GM12878 (cell line): ENCODE results near the gene STK11. TPM values are rescaled to one million over a fixed set of nuclear protein-coding genes. Genes with fewer than 3 reads are reported as not detected.

Experiments used
- ATAC-seq: fragments of 200-7000 bp; cut with Tn5 transposase; 3 replicates; pipeline ENCODE4 v1.9.1; 2020; ENCODE audit warnings: mild to moderate bottlenecking, moderate library complexity
- BruUV-seq: library from RNA; stranded (reverse); fragments of 400-500 nt; replicated peaks from 2 replicates; lab custom pipeline; 2021; lab: Mats Ljungman, UMichigan
- CTCF ChIA-PET: fragments of 300-600 bp; sonication (Branson Sonifier 250); formaldehyde crosslinking; extraction: SDS; loops from one replicate; lab custom pipeline; 2021; ENCODE audit warnings: inconsistent platforms; lab: Yijun Ruan, JAX
- POLR2A ChIA-PET: fragments of 350-600 bp; formaldehyde crosslinking; extraction: SDS; loops from one replicate; lab custom pipeline; 2021; ENCODE audit warnings: inconsistent platforms; lab: Charles Lee
- RAD21 ChIA-PET: fragments of 300-600 bp; sonication (Branson Sonifier 250); formaldehyde crosslinking; loops from one replicate; lab custom pipeline; 2023; ENCODE audit warnings: antibody characterized with exemption; ENCODE audit not compliant: unreplicated experiment; lab: Charles Lee
- SMC1A ChIA-PET: fragments of 300-600 bp; sonication (Branson Sonifier 250); formaldehyde crosslinking; loops from one replicate; lab custom pipeline; 2023; ENCODE audit not compliant: unreplicated experiment, uncharacterized antibody; lab: Charles Lee
- DNase-seq: peaks from one replicate; pipeline ENCODE4 v3.0.0-alpha.2; 2011; ENCODE audit warnings: low read depth, low spot score
- FAIRE-seq: peaks from 3 replicates; lab custom pipeline; 2011; peaks lifted over from hg19 to GRCh38; lab: Jason Lieb, UNC
- H2AFZ ChIP-seq: 2 replicates; pipeline ENCODE4 v1.6.0; 2011; ENCODE audit warnings: low read depth, low read length, control low read depth; ENCODE audit not compliant: control insufficient read depth
- H3K27ac ChIP-seq: 2 replicates; pipeline ENCODE4 v1.5.1; 2011; ENCODE audit warnings: control low read depth; ENCODE audit not compliant: control insufficient read depth, insufficient read depth
- H3K27me3 ChIP-seq, 2 experiments: replicated peaks in 1 of 2; 2 replicates each; pipeline versions ENCODE4 v1.6.0 to v1.6.1; 2011; ENCODE audit warnings: low read length in 1 of 2; ENCODE audit not compliant: control insufficient read depth in 2 of 2, insufficient read depth in 2 of 2
- H3K36me3 ChIP-seq, 2 experiments: 2 replicates each; pipeline ENCODE4 v1.5.1; 2011; ENCODE audit warnings: low read length in 1 of 2; ENCODE audit not compliant: control insufficient read depth in 2 of 2, insufficient read depth in 2 of 2
- H3K4me1 ChIP-seq: 2 replicates; pipeline ENCODE4 v1.6.1; 2011; ENCODE audit warnings: mild to moderate bottlenecking, low read length, moderate library complexity, mixed read lengths; ENCODE audit not compliant: control insufficient read depth, insufficient read depth
- H3K4me2 ChIP-seq: 2 replicates; pipeline ENCODE4 v1.6.0; 2011; ENCODE audit warnings: control low read depth; ENCODE audit not compliant: control insufficient read depth, insufficient read depth
- H3K4me3 ChIP-seq: fragments of 200-600 bp; sonication (generic); 2 replicates; pipeline ENCODE4 v1.5.1; 2016
- H3K79me2 ChIP-seq: 2 replicates; pipeline ENCODE4 v1.6.0; 2011; ENCODE audit warnings: low read length; ENCODE audit not compliant: control insufficient read depth, insufficient read depth
- H3K9ac ChIP-seq: 2 replicates; pipeline ENCODE4 v1.8.0; 2011; ENCODE audit warnings: low read length, control low read depth, mixed read lengths; ENCODE audit not compliant: control insufficient read depth, insufficient read depth
- H3K9me3 ChIP-seq: replicated peaks from 3 replicates; pipeline ENCODE4 v1.5.1; 2011; ENCODE audit warnings: mild to moderate bottlenecking, low read length; ENCODE audit not compliant: control insufficient read depth, insufficient read depth
- H4K20me1 ChIP-seq: 2 replicates; pipeline ENCODE4 v1.6.0; 2011; ENCODE audit not compliant: control insufficient read depth, insufficient read depth
- BHLHE40 ChIP-seq, 2 experiments: fragments of 450-650 bp in 1 of 2; IDR thresholded peaks; 2 replicates each; pipeline ENCODE4 v1.6.1; 2011 to 2017; ENCODE audit warnings: low read depth in 2 of 2, borderline replicate concordance in 1 of 2, improper control_type of control experiment in 1 of 2, low read length in 1 of 2, mild to moderate bottlenecking in 1 of 2
- EED ChIP-seq: sonication (generic); IDR thresholded peaks from 2 replicates; pipeline ENCODE4 v1.6.1; 2016; ENCODE audit warnings: antibody characterized with exemption, low read depth
- EGR1 ChIP-seq, 2 experiments: IDR thresholded peaks; 1 replicate in 1 of 2; 2 replicates in 1 of 2; pipeline ENCODE4 v1.6.1; 2011 to 2012; ENCODE audit warnings: low read depth in 2 of 2, low read length in 2 of 2, borderline replicate concordance in 1 of 2, mild to moderate bottlenecking in 1 of 2, moderate library complexity in 1 of 2
- HCFC1 ChIP-seq: fragments of 150-350 bp; IDR thresholded peaks from 2 replicates; pipeline ENCODE4 v1.6.1; 2014; ENCODE audit warnings: low read length
- IKZF1 ChIP-seq: fragments of 450-650 bp; conservative IDR thresholded peaks from 2 replicates; pipeline ENCODE4 v1.6.1; 2017; ENCODE audit warnings: antibody characterized with exemption, mild to moderate bottlenecking
- NFXL1 ChIP-seq: fragments of 450-650 bp; IDR thresholded peaks from 2 replicates; pipeline ENCODE4 v1.6.1; 2017; ENCODE audit warnings: antibody characterized with exemption, mild to moderate bottlenecking, borderline replicate concordance
- NFYA ChIP-seq: IDR thresholded peaks from 2 replicates; pipeline ENCODE4 v1.6.1; 2011; ENCODE audit warnings: low read depth, mild to moderate bottlenecking, low read length, improper control_type of control experiment, borderline replicate concordance
- NR2F1 ChIP-seq: fragments of 450-650 bp; conservative IDR thresholded peaks from 2 replicates; pipeline ENCODE4 v1.6.1; 2017; ENCODE audit warnings: mild to moderate bottlenecking
- NRF1 ChIP-seq: conservative IDR thresholded peaks from 2 replicates; pipeline ENCODE4 v1.6.1; 2011; ENCODE audit warnings: mild to moderate bottlenecking, low read depth, low read length, improper control_type of control experiment
- PML ChIP-seq: IDR thresholded peaks from 2 replicates; pipeline ENCODE4 v1.6.1; 2012; ENCODE audit warnings: low read length, inconsistent platforms
- POLR2AphosphoS2 ChIP-seq: IDR thresholded peaks from 2 replicates; pipeline ENCODE4 v1.6.1; 2011; ENCODE audit warnings: low read depth, mild to moderate bottlenecking, low read length, improper control_type of control experiment, moderate library complexity
- RAD21 ChIP-seq: IDR thresholded peaks from 2 replicates; pipeline ENCODE4 v1.6.1; 2011; ENCODE audit warnings: mild to moderate bottlenecking, low read depth, low read length, moderate library complexity; ENCODE audit not compliant: insufficient read depth
- RB1 ChIP-seq: fragments of 450-650 bp; formaldehyde crosslinking; IDR thresholded peaks from 2 replicates; pipeline ENCODE4 v1.6.1; 2017; ENCODE audit warnings: mild to moderate bottlenecking, borderline replicate concordance
- SMARCA5 ChIP-seq: fragments of 450-650 bp; IDR thresholded peaks from 2 replicates; pipeline ENCODE4 v1.6.1; 2017; ENCODE audit warnings: mild to moderate bottlenecking
- SMC3 ChIP-seq: IDR thresholded peaks from 2 replicates; pipeline ENCODE4 v1.6.1; 2011; ENCODE audit warnings: low read length, improper control_type of control experiment, borderline replicate concordance
- TAF1 ChIP-seq: IDR thresholded peaks from 2 replicates; pipeline ENCODE4 v1.6.1; 2011; ENCODE audit warnings: mild to moderate bottlenecking, low read depth, low read length, borderline replicate concordance
- TCF7 ChIP-seq: IDR thresholded peaks from 2 replicates; pipeline ENCODE4 v1.6.1; 2014; ENCODE audit warnings: antibody characterized with exemption, borderline replicate concordance
- ZNF217 ChIP-seq: fragments of 450-650 bp; IDR thresholded peaks from 2 replicates; pipeline ENCODE4 v1.6.1; 2017; ENCODE audit warnings: antibody characterized with exemption, mild to moderate bottlenecking
- ZNF24 ChIP-seq: fragments of 450-650 bp; IDR thresholded peaks from 2 replicates; pipeline ENCODE4 v1.6.1; 2017; ENCODE audit warnings: antibody characterized with exemption, mild to moderate bottlenecking
- WGBS: methylation state at CpG from one replicate; pipeline ENCODE4 v1.1.6; 2016; ENCODE audit warnings: low lambda C conversion rate; ENCODE audit not compliant: insufficient replicate concordance, insufficient coverage; ENCODE audit errors: missing lambda C conversion rate; 5-methylcytosine and 5-hydroxymethylcytosine counted together
- in situ Hi-C: fragments of 300-500 bp; cut with MboI; formaldehyde crosslinking; loops from 9 replicates; pipeline ENCODE4 v1.14.3; 2018; ENCODE audit warnings: mixed read lengths
- intact Hi-C: fragments of 100-400 bp; cut with micrococcal nuclease; formaldehyde crosslinking; loops from one replicate; pipeline ENCODE4 v1.14.2; 2022; ENCODE audit not compliant: unreplicated experiment
- polyA plus RNA-seq, 11 experiments: library from polyadenylated mRNA; depleted of rRNA in 4 of 11; unstranded in 6 of 11; stranded (reverse) in 5 of 11; fragments of >200 nt; fragmentation: Nextera tagmentation in 4 of 11; fragmentation: Illumina TruSeq in 1 of 11; extraction: Ambion mirVana in 4 of 11; extraction: Trizol in 1 of 11; gene quantifications; 1 replicate in 1 of 11; 2 replicates in 10 of 11; pipeline versions ENCODE4 v1.2.1 to v1.2.3, GENCODE V29; 2011 to 2016; ENCODE audit warnings: inconsistent platforms in 2 of 11, missing spikeins in 2 of 11, low read depth in 1 of 11
- total RNA-seq, 4 experiments: library from RNA; depleted of rRNA in 3 of 4; stranded (reverse); fragments of >200 nt in 3 of 4; fragmentation: Illumina TruSeq in 1 of 4; extraction: Trizol in 1 of 4; gene quantifications; 2 replicates each; pipeline versions ENCODE4 v1.2.1 to v1.2.3, GENCODE V29; 2013 to 2021
- TF ChIP-seq, protein P1 (sequence below): IDR thresholded peaks from 2 replicates; pipeline ENCODE4 v1.6.1; 2011; ENCODE audit warnings: mild to moderate bottlenecking, low read depth, low read length, moderate library complexity; ENCODE audit not compliant: insufficient replicate concordance
- TF ChIP-seq, protein P2 (sequence below): IDR thresholded peaks from 2 replicates; pipeline ENCODE4 v1.6.1; 2011; ENCODE audit warnings: borderline replicate concordance, low read depth, mild to moderate bottlenecking, moderate library complexity, mixed read lengths, low read length; ENCODE audit not compliant: insufficient read depth; ENCODE audit errors: extremely low read length

The STK11 gene
- total and polyA plus RNA-seq, 10 of the 15 experiments (the other 5 are each of a cell fraction or from before 2014, with no cell fraction given), result 0.33 to 71.0 (median 23.8) TPM

DNA sequence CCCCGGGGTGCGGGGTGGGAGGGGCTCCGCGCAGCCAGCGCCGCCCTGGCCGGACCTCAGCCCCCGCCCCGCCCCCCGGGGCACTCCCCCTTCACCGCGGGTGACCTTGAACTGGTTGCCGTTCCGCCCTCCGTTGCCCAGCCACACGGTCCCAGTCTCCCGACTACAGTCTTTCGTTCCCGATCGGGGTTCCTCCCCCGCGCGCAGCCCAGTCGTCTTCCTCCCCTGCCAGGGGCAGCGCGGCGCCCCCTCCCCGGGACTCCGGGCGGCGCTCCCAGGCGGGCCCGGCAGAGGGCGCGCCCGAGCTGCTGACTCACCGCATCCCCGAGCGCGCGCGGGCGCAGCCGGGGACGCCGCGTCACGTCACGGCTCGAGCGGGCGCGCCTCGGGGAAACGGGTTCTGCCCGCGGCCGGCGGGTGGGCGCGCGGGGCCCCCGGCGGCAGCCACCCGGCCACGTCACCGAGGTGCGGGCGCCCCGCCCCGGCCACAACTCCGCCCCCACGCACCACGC, 43.3 kb downstream of the STK11 start (continued):
- TF ChIP-seq SMARCA5 (peak; percentile 86), IKZF1 (peak; percentile 84), HCFC1 (no peak), SMC3 (peak; percentile 47; the same call in 1 of the 2 replicates), NR2F1 (peak; percentile 91), POLR2AphosphoS2 (0 out of 2 replicates have a peak, but pooled peaks have one; percentile 51), PML (0 out of 2 replicates have a peak, but pooled peaks have one; percentile 45), BHLHE40 (IDR thresholded peaks at IDR 0.05; ENCODE audit: borderline replicate concordance in 1 of 2, low read depth in 2 of 2, low read length in 1 of 2) (peak; percentile 42 to 75; a peak in 3 of 4 replicates), ZNF217 (peak; percentile 81; the same call in 1 of the 2 replicates), RAD21 (peak; percentile 65), EGR1 (IDR thresholded peaks at IDR 0.05; ENCODE audit: borderline replicate concordance in 1 of 2, low read depth in 2 of 2, low read length in 2 of 2) (0 out of 3 replicates have a peak, but pooled peaks of 1 of the 2 experiments have one; percentile 26), EED (no peak)
- TF ChIP-seq, all 136 proteins: peak for 28

DNA sequence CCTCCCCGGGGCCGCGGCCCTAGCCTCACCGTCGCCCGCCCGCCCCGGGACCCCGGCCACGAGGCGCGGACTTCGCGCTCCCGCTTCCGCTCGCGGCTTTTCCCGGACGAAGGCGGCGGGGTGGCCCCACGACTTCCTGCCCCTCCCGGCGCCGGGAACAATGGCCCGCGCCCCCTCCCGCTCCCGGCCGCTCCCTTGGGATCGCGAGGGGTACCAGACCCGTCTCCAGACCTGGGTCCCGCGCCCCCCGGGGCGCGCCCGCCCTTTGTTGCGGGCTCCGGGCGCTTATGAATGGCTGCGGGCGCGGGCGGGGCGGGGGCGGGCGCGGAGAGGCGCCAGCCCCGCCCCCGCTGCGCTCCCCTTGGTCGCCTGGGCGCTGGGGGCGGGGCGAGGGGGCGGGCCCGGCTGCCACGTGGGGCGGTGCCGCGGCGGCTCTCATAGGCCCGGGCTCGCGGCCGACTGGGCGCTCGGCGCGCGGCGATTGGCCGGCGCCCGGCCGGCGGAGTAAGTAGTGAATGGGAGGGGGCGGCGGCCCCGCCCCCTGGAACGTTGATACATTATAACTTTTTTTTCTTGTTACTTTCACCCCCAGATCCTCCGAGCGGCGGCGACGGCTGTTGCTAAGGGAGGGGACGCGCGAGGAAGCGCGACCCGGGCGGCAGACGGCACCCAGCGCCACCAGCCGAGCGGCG, 43.9 kb downstream of the STK11 start:
- Histone ChIP-seq H3K27ac (peak overlapping the region; percentile 82), H3K36me3 (peaks cover 5 to 6% of the 10 kb centered on the region in 2 experiments; a peak in 3 of 4 replicates), H3K27me3 (no peaks in the 10 kb centered on the region), H3K4me2 (peak overlapping the region; percentile 75; the same call in 1 of the 2 replicates), H3K4me1 (peaks cover 16% of the 10 kb centered on the region), H2AFZ (no peak overlapping the region; the same call in 1 of the 2 replicates), H3K9ac (peak overlapping the region; percentile 86; the same call in 1 of the 2 replicates), H4K20me1 (no peaks in the 10 kb centered on the region), H3K4me3 (peak overlapping the region; percentile 91), H3K79me2 (peaks cover 51% of the 10 kb centered on the region), H3K9me3 (no peaks in the 10 kb centered on the region)
- ChIA-PET POLR2A (interaction anchor here (1.0 to 2.2 kb wide), 2 partner anchors 13 to 17 kb away, joined by 8 read pairs; no protein-coding TSS in a partner anchor), CTCF (interaction anchor here (1.0 kb wide), 1 partner anchor 17 kb away, joined by 12 read pairs; no protein-coding TSS in a partner anchor), SMC1A (no interaction called here), RAD21 (interaction anchor here (1.0 kb wide), 2 partner anchors 17 kb away, joined by 3 read pairs; no protein-coding TSS in a partner anchor)
- BruUV-seq, result no TSS peak
- WGBS, result under 1% methylated on average over 47 of the region's 102 CpGs
- in situ Hi-C loops (no loop called here), intact Hi-C loops (loop anchor here (1.0 to 10.0 kb wide), 2 partner anchors 17 to 325 kb away; partner anchors contain the start of gene ARID3A)
- DNase-seq (no peak), ATAC-seq (peak; percentile 46), FAIRE-seq (no peak)
- TF ChIP-seq ZNF24 (no peak), NRF1 (no peak), TAF1 (peak; percentile 57; the same call in 1 of the 2 replicates), NFXL1 (no peak), NFYA (no peak), RAD21 (no peak), TCF7 (no peak), RB1 (no peak)
- TF ChIP-seq, protein P1, sequence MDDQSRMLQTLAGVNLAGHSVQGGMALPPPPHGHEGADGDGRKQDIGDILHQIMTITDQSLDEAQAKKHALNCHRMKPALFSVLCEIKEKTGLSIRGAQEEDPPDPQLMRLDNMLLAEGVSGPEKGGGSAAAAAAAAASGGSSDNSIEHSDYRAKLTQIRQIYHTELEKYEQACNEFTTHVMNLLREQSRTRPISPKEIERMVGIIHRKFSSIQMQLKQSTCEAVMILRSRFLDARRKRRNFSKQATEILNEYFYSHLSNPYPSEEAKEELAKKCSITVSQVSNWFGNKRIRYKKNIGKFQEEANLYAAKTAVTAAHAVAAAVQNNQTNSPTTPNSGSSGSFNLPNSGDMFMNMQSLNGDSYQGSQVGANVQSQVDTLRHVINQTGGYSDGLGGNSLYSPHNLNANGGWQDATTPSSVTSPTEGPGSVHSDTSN, result no peak
- TF ChIP-seq, protein P2, sequence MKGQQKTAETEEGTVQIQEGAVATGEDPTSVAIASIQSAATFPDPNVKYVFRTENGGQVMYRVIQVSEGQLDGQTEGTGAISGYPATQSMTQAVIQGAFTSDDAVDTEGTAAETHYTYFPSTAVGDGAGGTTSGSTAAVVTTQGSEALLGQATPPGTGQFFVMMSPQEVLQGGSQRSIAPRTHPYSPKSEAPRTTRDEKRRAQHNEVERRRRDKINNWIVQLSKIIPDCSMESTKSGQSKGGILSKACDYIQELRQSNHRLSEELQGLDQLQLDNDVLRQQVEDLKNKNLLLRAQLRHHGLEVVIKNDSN, result peak; percentile 75
